Adipose tissue (tissue), 3 donors: Measurements from ENCODE around the gene PITPNC1. TPM values are rescaled to one million over a fixed set of nuclear protein-coding genes. Genes with fewer than 3 reads are reported as not detected.

Source experiments
- H3K27ac ChIP-seq: one replicate; pipeline ENCODE4 v1.5.1; 2013; ENCODE audit warnings: low read depth, low read length
- WGBS, 3 donors: extraction: QIAGEN DNeasy Blood & Tissue Kit; methylation state at CpG; one replicate each; pipeline ENCODE4 v1.1.7; 2013; 5-methylcytosine and 5-hydroxymethylcytosine counted together
- polyA plus RNA-seq, 3 donors: library from polyadenylated mRNA; stranded (reverse); fragments of 200-250 nt; gene quantifications; one replicate each; pipeline ENCODE4 v1.2.3, GENCODE V29; 2013
- donor health status: healthy with polysubstance abuse.
- donor health status: Bipolar disorder and iron deficiency.
- donor health status: healthy.

PITPNC1 gene
- polyA plus RNA-seq, 3 donors: 12.6 to 21.2 (median 15.3) TPM

GRCh38 chr17:67441896-67442219 is 64.8 kb downstream of the PITPNC1 start:
- H3K27ac ChIP-seq: no peak overlapping the region
- 41 to 71% (median 53%) methylated on average over 1 of the region's 1 CpG for WGBS, 3 donors

- WGBS, 3 donors: 53 to 55% (median 55%) methylated on average over 13 of the region's 13 CpGs
- H3K27ac ChIP-seq: no peak overlapping the region
Measured at GRCh38 chr17:67442787-67443624, 65.9 kb downstream of the PITPNC1 start.

- H3K27ac ChIP-seq: no peak overlapping the region
- WGBS, 3 donors: 34 to 74% (median 44%) methylated on average over 6 of the region's 6 CpGs
Measured at GRCh38 chr17:67443931-67444595, 67.0 kb downstream of the PITPNC1 start.

DNA sequence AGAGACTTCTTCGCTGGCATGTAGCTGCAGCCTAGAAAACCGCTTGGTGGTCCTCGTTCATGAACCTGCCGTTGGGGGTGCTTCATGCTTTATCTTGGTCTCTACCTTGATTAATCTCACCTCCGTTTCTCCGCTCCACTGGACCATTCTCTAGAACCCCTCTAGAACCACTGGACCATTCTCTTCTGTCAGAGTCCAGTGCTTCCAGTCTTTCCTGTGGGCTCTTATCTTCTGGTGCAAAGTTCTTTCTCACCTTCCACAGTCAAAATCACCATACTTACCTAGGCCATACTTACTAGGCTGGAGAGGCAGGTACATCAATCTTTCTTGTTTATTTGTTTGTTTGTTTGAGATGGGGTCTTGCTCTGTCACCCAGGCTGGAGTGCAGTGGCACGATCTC is 71.4 kb downstream of the PITPNC1 start:
- WGBS, 3 donors: 95 to 98% (median 98%) methylated on average over 7 of the region's 7 CpGs
- H3K27ac ChIP-seq: no peak overlapping the region

GRCh38 chr17:67449065-67449464 is 72.0 kb downstream of the PITPNC1 start:
- 63 to 69% (median 65%) methylated on average over 6 of the region's 6 CpGs for WGBS, 3 donors
- no peak overlapping the region for H3K27ac ChIP-seq

DNA sequence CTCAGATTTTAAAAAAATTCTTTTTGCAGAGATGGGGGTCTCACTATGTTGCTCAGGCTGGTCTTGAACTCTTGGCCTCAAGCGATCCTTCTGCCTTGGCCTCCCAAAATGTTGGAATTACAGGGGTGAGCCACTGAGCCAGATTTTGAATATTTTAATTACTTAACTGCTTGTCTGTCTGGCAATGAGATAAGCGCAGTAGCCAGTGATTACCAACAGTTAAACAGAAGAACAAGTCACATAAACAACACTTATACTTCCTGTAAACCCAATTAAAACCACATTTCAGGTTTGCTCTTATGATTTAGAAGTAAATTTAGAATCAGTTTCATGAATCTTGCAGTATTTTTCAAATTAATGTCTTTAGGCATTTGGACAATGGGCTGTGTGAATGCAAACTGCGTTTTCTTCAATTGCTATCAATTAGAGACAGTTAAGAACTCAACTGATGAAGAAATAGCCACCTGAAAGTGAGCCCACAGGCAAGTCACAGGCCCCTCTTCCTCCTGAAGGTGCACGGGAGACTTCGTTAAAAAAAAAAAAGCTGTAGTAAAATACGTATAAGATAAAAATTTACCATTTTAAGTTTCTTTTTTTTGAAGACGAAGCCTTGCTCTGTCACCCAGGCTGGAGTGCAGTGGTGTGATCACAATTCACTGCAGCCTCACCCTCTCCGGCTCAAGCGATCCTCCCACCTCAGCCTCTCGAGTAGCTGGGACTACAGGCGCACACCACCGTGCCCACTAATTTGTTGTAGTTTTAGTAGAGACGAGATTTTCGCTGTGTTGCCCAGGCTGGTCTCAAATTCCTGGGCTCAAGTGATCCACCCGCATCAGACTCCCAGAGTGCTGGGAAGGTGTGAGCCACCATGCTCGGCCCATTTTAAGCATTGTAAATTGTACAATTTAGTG is 73.0 kb downstream of the PITPNC1 start:
- WGBS, 3 donors: 92 to 95% (median 93%) methylated on average over 16 of the region's 16 CpGs
- no peak overlapping the region for H3K27ac ChIP-seq

GRCh38 chr17:67452681-67453554 is 75.8 kb downstream of the PITPNC1 start:
- no peak overlapping the region for H3K27ac ChIP-seq
- 74 to 87% (median 87%) methylated on average over 10 of the region's 10 CpGs for WGBS, 3 donors

DNA sequence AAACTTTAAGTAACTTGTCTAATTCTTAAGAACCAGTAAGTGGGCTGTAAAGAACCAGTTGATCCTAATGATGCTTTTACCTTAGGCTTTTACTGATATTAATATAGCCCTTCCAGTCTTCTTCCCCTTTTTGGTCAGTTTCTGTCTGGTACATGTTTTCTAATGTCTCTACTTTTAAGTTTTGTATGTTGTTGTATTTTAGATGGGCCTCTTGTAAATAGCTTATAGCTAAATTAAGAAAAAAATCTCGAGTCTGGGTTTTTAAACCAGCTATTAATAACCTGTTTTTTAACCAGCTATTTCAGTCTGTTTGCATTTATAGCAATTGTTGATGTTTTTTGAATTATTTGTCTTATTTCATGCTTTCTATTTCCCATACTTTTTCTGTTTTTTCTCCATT is 79.0 kb downstream of the PITPNC1 start:
- no peak overlapping the region for H3K27ac ChIP-seq
- WGBS, 3 donors: 65 to 68% (median 66%) methylated on average over 1 of the region's 1 CpG

DNA sequence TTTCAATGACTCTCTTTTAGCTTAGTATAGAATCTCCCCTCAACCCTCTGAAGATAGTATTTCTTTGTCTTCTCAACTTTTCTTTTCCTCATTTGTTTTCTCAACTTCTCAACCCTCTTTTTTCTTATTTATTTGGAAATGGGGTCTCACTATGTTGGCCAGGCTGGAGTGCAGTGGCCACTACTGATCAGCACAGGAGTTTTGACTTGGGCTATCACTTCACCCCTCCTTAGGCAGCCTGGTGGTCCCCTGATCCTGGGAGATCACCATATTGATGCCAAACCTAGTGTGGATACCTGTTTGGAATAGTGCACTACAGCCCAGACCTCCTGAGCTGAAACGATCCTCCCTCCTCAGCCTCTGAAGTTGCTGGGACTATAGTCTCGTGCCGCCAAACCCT is 79.8 kb downstream of the PITPNC1 start:
- WGBS, 3 donors: 96 to 100% (median 96%) methylated on average over 3 of the region's 3 CpGs

GRCh38 chr17:67458203-67458602 is 81.1 kb downstream of the PITPNC1 start:
- 98% methylated on average over 2 of the region's 2 CpGs for WGBS, 3 donors
- H3K27ac ChIP-seq: no peak overlapping the region

More for the DNA sequence above, 79.8 kb downstream of the PITPNC1 start:
- H3K27ac ChIP-seq: no peak overlapping the region

- H3K27ac ChIP-seq: no peak overlapping the region
- 69 to 88% (median 88%) methylated on average over 7 of the region's 7 CpGs for WGBS, 3 donors
Measured at GRCh38 chr17:67459985-67460384, 82.9 kb downstream of the PITPNC1 start.

DNA sequence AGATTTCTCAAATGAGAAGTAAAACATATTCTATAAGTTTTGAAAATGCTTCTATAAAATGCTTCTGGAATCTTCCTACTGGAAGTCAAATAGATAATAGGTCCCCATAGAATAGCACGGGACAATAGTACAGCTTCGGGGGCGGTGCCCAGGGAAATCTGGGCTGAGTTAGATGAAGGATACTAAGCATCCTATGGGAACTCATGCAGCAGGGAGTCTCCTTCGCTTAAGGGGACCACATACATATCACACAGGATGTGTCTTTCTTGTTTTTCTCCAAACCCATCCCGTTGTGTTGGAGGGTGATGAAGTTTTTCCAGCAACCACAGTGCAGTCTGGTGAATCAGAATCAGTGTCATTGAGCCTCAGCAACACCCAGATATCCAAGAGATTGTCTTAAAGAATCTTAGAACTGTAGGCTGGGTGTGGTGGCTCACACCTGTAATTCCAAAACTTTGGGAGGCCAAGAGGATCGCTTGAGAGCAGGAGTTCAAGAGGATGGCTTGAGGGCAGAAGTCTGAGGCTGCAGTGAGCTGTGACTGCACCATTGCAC is 84.2 kb downstream of the PITPNC1 start:
- no peak overlapping the region for H3K27ac ChIP-seq
- WGBS, 3 donors: 79 to 91% (median 87%) methylated on average over 6 of the region's 6 CpGs

GRCh38 chr17:67461876-67462275 is 84.8 kb downstream of the PITPNC1 start:
- H3K27ac ChIP-seq: no peak overlapping the region
- 73 to 85% (median 81%) methylated on average over 3 of the region's 3 CpGs for WGBS, 3 donors

- H3K27ac ChIP-seq: no peak overlapping the region
- WGBS, 3 donors: 69 to 87% (median 86%) methylated on average over 4 of the region's 4 CpGs
Measured at GRCh38 chr17:67466251-67466796, 89.2 kb downstream of the PITPNC1 start.

DNA sequence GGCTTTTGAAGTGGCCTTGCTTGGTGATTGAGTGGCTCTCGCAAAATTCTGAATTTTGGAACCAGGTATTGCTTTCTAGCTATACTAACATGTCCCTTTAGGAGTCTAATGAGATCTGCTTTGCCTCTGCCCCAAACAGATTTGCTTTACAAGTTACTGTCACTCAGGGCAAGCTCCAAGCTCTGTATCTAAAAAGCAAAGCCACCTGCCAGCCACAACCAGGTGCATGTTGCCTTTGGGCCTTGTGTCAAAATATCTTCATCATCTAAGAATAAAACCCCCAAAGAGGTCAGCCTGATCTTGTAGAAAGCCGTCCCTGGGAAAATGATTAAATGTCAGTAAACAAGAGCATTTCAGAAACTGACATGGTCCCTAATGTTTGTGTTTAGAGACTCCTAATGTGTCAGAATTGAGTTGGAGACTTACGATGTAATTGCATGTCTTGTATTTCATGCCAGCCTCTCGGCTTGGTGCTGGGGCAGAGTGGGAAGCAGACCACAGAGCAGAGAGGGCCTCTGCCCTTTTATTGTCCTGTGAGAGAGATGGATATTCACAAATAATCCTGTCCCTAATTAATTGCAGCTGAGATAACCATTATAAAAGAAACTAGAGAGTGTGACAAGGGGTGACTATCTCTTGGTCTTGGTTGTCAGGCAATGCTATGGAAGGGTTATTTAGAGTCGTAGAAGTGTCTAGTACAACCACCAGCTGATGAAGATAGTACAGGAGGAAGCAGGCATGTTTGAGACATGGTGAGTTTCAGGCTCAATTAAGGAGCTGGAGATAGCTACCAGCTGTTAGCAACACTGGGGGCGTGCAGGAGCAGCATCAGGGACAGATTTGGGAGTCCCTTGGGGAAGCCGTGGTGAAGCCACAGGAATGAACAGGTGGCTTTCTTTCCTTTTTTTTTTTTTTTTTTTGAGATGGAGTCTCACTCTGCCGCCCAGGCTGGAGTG is 90.7 kb downstream of the PITPNC1 start:
- H3K27ac ChIP-seq: no peak overlapping the region
- WGBS, 3 donors: 82 to 90% (median 85%) methylated on average over 8 of the region's 8 CpGs

DNA sequence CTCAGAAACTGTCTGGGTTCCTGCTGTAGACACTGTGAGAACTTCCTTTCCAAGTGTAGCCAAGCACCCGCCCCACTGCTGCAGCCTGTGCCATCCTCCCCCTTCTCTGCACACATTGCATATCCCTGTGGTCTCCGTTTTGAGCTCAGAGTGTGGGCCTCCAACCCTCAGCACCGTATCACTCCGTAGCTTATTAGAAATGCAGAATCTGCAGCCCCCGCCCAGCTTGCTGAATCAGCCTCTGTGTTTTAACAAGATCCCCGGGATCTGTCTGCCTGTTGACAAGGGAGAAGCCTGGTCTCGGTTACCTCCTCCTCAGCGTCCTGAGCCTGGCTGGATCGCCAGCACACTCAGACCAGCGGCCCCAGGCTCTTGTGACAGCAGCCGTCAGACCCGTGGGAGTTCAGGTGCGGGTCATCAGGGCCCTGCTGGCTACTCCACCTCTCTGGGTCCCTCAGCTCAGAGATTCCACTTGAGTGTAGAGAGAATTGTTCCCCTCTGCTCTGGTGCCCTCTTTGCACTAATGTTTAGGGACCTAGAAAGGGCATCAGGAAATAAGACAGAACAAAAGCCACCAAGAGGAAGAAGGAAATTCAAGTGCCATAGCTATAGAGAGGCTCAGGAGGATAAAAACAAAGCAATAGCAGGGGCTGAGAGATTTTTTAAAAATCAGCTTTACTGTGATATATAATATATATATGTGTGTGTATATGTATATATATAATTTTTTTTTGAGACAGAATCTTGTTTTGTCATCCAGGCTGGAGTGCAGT is 92.3 kb downstream of the PITPNC1 start:
- H3K27ac ChIP-seq: no peak overlapping the region
- 32 to 63% (median 44%) methylated on average over 13 of the region's 13 CpGs for WGBS, 3 donors
